Neural progenitor cell (in vitro differentiated cells): ENCODE results near the gene TFG.

Experiments used
- EZH2phosphoT487 ChIP-seq: fragments of 200-600 bp; sonication (generic); IDR thresholded peaks from 2 replicates; pipeline ENCODE4 v1.6.1; 2017; ENCODE audit warnings: antibody characterized with exemption
- TF ChIP-seq, protein P1 (sequence below): fragments of 200-600 bp; sonication (generic); IDR thresholded peaks from 2 replicates; pipeline ENCODE4 v1.5.1; 2017; ENCODE audit warnings: antibody characterized with exemption, mild to moderate bottlenecking

DNA sequence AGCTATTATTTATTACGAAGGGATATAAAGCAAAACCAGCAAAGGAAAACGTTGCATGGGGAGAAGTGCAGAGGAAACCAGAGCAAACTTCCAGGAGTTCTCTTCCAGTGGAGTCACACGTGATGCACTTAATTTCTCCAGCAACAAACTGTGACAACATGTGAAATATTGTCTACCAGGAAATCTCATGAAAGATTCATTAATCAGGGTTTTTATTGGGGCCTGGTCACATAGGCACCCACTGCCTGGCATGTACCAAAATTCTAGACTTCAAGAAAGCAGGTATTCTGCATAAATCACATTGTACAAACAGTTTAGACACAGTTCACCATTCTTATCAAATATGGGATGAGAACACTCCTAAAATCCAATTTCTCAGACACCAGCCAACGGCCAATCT is 5.4 kb upstream of the TFG start:
- TF ChIP-seq EZH2phosphoT487 = no peak
- TF ChIP-seq, protein P1, sequence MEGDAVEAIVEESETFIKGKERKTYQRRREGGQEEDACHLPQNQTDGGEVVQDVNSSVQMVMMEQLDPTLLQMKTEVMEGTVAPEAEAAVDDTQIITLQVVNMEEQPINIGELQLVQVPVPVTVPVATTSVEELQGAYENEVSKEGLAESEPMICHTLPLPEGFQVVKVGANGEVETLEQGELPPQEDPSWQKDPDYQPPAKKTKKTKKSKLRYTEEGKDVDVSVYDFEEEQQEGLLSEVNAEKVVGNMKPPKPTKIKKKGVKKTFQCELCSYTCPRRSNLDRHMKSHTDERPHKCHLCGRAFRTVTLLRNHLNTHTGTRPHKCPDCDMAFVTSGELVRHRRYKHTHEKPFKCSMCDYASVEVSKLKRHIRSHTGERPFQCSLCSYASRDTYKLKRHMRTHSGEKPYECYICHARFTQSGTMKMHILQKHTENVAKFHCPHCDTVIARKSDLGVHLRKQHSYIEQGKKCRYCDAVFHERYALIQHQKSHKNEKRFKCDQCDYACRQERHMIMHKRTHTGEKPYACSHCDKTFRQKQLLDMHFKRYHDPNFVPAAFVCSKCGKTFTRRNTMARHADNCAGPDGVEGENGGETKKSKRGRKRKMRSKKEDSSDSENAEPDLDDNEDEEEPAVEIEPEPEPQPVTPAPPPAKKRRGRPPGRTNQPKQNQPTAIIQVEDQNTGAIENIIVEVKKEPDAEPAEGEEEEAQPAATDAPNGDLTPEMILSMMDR = no peak
